Activated naive CD4-positive, alpha-beta T cell (primary cell): ENCODE results near the gene GPS1.

Source experiments
- DNase-seq, 4 experiments: peaks; one replicate each; lab custom pipeline; 2025; lab: John Stamatoyannopoulos, UW

Gene GPS1

DNA sequence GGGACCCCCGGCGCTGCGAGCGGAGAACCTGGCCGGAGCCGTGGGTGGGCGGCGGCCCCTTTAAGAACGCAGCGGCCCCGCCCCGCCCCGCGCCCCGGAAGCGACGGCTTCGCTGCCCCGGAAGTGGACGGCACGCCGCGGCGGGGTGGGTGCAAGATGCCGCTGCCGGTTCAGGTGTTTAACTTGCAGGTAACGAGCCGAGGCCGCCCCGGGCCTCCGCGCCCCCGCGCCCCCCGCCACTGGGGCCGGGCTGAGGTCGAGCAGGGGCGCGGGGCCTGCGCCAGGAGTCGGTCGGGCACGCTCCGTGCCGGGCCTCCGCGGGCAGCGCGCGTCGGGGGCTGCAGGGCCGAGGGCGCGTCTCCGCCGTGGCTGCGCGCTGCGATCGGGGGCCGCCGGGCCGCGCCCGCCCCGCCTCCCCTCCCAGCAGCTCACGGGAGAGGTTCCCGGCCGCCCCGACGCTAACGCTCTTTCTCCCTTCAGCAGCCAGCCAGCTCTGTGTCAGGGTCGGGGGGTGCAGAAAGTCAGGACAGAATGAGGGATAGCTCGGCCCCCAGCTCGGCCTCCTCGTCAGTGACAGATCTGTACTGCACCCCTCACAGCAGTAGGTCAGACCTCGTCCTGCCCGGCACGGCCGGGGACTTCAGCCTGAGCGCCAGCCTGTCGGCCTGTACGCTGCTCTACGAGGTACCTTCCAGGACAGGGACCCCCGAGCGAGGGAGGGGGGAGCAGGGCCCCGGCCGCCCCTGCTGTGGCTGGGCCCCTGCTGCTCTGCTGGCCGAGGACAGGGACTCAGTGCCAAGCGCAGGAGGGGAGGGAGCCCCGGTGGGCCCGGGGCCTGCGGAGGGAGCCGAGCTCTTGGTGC lies at the start of gene GPS1, which contains the start of gene RFNG:
Gene GPS1 (plus strand): TSS at position 123 of the 862 bp plus-strand sequence. CDS start 34 bp downstream, at position 157.
Gene RFNG (minus strand): TSS at position 36 of the 862 bp plus-strand sequence. CDS start 45 bp downstream, outside the sequence.
- peak; percentile 44 to 81 (median 67) for DNase-seq

GRCh38 chr17:82003411-82004381 lies 48.0 kb upstream of the GPS1 start:
- DNase-seq, result no peak

GRCh38 chr17:82004517-82005455 lies 46.9 kb upstream of the GPS1 start:
- DNase-seq, result no peak

DNA sequence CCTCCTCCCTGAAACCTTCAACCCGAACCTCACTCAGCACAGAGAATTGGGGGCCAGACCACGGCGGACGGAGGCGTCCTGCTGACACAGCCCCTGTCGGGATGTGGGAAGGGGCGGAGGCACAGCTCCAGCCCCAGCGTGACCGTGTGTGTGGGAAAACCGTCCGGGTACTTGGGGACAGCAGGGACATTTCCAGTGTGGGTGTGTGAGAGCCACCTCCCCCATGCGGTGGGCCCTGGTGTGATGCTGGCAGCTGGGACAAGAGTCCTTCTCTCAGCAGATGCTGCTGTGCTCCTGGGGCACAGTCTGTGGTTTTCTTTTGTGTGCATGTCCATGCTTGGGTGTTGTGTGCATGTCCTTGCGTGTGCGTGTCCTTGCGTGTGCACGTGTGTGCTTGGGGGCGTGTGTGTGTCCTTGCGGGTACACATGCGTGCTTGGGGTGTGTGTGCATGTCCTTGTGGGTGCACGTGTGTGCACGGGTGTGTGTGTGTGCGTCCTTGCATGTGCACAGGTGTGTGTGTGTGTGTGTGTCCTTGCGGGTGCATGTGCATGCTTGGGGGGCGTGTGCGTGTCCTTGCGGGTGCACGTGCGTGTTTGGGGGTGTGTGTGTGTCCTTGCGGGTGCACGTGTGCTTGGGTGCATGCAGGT lies 45.9 kb upstream of the GPS1 start:
- DNase-seq, result no peak

GRCh38 chr17:82006468-82007227 lies 45.0 kb upstream of the GPS1 start:
- no peak for DNase-seq

DNA sequence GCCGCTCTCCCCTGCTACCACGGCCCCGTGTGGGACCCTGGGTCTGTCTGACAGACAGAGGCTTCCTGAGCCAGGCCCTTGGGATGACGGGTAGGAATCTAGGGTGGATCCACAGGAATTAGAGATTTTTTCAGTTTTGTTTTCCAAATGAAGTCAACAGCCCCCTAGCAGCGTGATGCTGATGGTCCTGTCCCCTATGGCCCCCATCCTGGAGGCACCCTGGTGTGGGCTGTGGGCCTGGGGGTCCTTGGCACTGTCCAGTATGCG lies 44.5 kb upstream of the GPS1 start:
- DNase-seq, result no peak

DNA sequence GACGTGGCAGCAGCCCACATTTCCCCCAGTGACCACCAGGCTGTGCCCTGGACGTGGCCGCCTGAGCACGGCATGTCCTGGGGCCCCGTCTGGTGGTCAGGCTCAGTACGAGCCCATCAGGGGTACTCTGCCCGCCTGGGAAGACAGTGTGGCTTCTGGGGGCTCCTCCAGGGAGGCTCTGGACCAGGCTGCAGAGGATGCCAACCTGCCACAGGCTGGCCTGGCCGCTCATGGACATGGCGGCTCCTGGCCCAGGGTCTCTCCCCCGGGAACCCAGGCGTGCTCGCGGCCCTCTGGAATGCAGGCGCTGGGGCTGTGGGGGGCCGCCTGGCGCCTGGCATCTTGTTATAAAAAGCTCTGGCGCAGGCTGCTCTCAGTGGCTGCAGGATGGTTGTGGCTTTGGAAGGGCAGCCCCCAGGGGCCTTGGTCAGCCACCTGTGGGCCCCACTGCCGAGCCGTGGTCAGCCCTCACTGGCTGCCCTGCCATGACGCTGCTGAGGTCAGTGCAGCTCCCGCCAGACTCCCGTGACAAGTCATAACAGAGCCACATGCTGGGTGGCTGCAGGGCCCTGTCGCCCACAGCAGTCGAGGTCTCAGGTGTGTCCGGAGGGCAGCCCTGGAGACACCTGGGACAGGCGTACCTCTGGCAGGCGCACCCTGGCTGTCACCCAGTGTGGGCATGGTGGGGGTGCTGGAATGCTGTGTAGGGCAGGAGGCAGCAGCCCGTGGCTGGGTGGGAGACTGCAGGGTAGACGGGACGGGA lies 44.0 kb upstream of the GPS1 start:
- DNase-seq, result no peak

DNA sequence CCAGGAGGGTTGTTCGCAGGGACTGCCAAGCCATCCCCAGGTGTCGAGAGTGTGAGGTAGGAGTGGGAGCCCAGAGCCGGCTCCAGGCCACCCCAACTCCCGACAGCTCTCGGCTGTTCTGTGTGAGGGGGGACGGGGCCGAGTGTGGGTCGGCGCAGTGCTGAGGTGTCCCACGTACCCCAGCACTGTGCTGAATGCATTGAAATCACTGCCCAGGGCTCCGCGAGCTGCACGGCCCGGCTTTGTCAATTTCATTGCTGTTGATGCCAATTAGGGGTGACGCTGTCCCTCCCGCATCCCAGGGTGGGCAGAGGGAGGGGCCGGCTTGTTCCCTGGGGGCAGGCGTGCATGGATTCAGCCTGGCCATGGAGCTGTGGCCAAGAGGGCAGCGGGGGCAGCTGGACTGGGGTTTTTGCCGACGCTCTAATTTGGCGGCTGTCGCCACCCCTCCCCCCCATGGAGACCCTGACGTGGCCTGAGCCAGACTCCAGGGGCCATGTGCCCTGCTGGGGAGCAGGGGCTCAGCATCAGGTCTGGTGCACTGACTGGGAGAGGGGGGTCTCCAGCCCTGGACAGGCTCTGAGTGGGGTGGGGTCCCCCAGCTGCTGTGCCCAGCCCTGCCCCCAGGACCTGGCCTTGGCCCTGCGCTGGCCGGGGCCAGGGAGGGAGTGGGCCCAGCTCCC lies 43.3 kb upstream of the GPS1 start:
- DNase-seq, result no peak

DNA sequence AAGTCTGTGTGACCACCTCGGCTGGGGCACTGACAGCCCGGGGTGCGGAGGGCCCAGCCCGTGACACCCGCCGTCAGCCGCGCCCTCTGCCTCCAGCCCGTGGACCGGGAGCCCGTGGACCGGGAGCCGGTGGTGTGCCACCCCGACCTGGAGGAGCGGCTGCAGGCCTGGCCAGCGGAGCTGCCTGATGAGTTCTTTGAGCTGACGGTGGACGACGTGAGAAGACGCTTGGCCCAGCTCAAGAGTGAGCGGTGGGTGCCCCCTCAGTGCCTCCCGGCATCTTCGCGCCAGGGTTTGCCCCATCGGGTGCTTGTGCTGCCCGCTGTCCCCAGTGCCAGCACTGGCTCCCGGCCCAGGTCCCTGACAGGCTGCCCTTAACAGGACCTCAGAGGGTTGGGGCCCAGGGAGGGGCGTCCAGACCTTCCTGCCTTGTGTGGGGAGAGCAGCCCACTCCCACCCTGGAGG lies 42.7 kb upstream of the GPS1 start:
- no peak for DNase-seq

GRCh38 chr17:82009413-82009812 lies 42.3 kb upstream of the GPS1 start:
- DNase-seq, result no peak

- DNase-seq, result no peak
These were observed 40.8 kb upstream of the GPS1 start for GRCh38 chr17:82010575-82011525.

GRCh38 chr17:82011617-82012187 lies 40.0 kb upstream of the GPS1 start:
- no peak for DNase-seq

GRCh38 chr17:82012261-82012639 lies 39.4 kb upstream of the GPS1 start:
- no peak for DNase-seq

DNA sequence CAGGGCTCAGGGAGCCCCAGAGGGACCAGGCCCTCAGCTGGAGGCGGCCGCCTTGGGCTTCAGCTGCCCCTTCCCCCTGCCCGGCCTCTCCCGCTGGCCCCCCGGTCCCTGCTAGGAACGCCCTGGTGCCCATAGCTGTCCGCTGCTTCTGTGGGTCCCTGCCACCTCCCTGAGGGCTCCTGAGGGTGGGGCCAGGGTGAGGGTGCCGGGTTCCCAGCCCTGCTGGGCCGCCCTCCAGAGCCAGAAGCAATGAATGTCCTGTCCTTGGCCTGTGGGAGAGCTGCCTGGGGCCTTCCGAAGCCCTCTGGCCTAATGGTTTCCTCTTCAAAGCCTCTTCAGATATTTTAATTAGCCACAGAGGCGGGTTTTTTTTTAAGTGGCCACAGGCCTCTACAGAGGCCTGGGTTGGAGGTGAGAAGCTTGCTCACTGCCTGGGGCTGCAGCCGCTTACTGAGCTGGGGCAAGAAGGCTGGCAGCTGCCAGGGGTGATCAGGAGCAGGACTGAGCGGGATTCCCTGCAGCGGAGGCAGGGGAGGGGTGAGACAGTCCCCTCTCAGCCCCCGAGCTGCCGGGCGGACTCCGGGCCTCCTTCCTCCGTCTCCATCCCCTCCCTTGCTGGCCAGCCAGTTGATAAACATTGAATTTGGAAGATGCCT lies 38.9 kb upstream of the GPS1 start:
- DNase-seq, result no peak

DNA sequence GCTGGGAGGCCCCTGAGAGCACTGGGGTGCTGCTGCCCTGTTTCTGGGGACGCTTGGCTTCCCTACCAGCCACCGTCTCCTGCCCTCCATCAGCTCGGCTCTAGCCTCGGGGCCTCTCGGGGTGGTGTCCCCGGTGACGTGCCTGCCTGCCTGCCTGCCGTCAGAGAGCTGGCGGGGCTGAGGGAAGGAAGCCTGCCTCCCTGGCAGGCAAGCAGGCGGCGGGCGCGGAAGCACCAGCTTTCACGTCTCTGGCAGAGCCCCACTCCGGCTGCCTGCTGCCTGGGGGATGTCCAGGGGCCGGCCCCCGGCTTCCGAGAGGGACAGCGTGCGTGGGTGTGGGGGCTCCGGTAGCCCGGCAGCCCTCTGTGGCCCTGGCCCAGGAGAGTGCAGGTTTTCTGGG lies 38.4 kb upstream of the GPS1 start:
- DNase-seq, result no peak

- DNase-seq, result no peak
These were observed 37.9 kb upstream of the GPS1 start for GRCh38 chr17:82013772-82014321.

GRCh38 chr17:82014432-82014831 lies 37.3 kb upstream of the GPS1 start:
- no peak for DNase-seq
